ENCODE results near the gene AGAP1.
A peak's percentile ranks its signal among the peaks of the same experiment; 100 is the strongest.

AGAP1 gene

GRCh38 chr2:236175548-236176150, 681.8 kb downstream of the AGAP1 start:
- DNase-seq (ENCODE audit: low spot score) (no peak), ATAC-seq (ENCODE audit: low read depth) (no peak)
- Histone ChIP-seq H3K36me3 (ENCODE audit: low read depth) (no peaks in the 10 kb centered on the region), H3K4me1 (ENCODE audit: insufficient read depth, poor library complexity, severe bottlenecking) (peaks cover 16% of the 10 kb centered on the region), H3K9me3 (ENCODE audit: severe bottlenecking) (no peaks in the 10 kb centered on the region), H3K4me3 (ENCODE audit: severe bottlenecking) (no peak overlapping the region), H3K27me3 (ENCODE audit: insufficient read depth, poor library complexity, severe bottlenecking) (peaks cover 55% of the 10 kb centered on the region), H3K27ac (ENCODE audit: poor library complexity, severe bottlenecking) (no peak overlapping the region)
- no peak for TF ChIP-seq CTCF (IDR thresholded peaks at IDR 0.05; ENCODE audit: poor library complexity, severe bottlenecking)

- Histone ChIP-seq H3K4me3 (ENCODE audit: severe bottlenecking) (no peak overlapping the region), H3K4me1 (ENCODE audit: insufficient read depth, poor library complexity, severe bottlenecking) (peaks cover 18% of the 10 kb centered on the region)
Observed at GRCh38 chr2:236176417-236176816, 682.6 kb downstream of the AGAP1 start.

GRCh38 chr2:236176951-236177350, 683.1 kb downstream of the AGAP1 start:
- no peak for DNase-seq (ENCODE audit: low spot score)
- H3K4me3 ChIP-seq (ENCODE audit: severe bottlenecking): no peak overlapping the region
- H3K27me3 ChIP-seq (ENCODE audit: insufficient read depth, poor library complexity, severe bottlenecking): peaks cover 42% of the 10 kb centered on the region
- no peaks in the 10 kb centered on the region for H3K9me3 ChIP-seq (ENCODE audit: severe bottlenecking)
- H3K27ac ChIP-seq (ENCODE audit: poor library complexity, severe bottlenecking): no peak overlapping the region
- H3K4me1 ChIP-seq (ENCODE audit: insufficient read depth, poor library complexity, severe bottlenecking): peaks cover 18% of the 10 kb centered on the region
- no peak for TF ChIP-seq CTCF (IDR thresholded peaks at IDR 0.05; ENCODE audit: poor library complexity, severe bottlenecking)
- no peak for ATAC-seq (ENCODE audit: low read depth)
- no peaks in the 10 kb centered on the region for H3K36me3 ChIP-seq (ENCODE audit: low read depth)

More at GRCh38 chr2:236176417-236176816, 682.6 kb downstream of the AGAP1 start:
- Histone ChIP-seq H3K36me3 (ENCODE audit: low read depth) (no peaks in the 10 kb centered on the region), H3K27me3 (ENCODE audit: insufficient read depth, poor library complexity, severe bottlenecking) (peaks cover 48% of the 10 kb centered on the region), H3K27ac (ENCODE audit: poor library complexity, severe bottlenecking) (no peak overlapping the region), H3K9me3 (ENCODE audit: severe bottlenecking) (no peaks in the 10 kb centered on the region)
- no peak for DNase-seq (ENCODE audit: low spot score)
- no peak for ATAC-seq (ENCODE audit: low read depth)
- peak; percentile 52 for TF ChIP-seq CTCF (IDR thresholded peaks at IDR 0.05; ENCODE audit: poor library complexity, severe bottlenecking)

- no peaks in the 10 kb centered on the region for H3K9me3 ChIP-seq (ENCODE audit: severe bottlenecking)
- no peak overlapping the region for H3K4me3 ChIP-seq (ENCODE audit: severe bottlenecking)
- peaks cover 36% of the 10 kb centered on the region for H3K27me3 ChIP-seq (ENCODE audit: insufficient read depth, poor library complexity, severe bottlenecking)
- no peak for DNase-seq (ENCODE audit: low spot score)
- H3K36me3 ChIP-seq (ENCODE audit: low read depth): no peaks in the 10 kb centered on the region
- no peak overlapping the region for H3K27ac ChIP-seq (ENCODE audit: poor library complexity, severe bottlenecking)
- no peak for TF ChIP-seq CTCF (IDR thresholded peaks at IDR 0.05; ENCODE audit: poor library complexity, severe bottlenecking)
- no peak for ATAC-seq (ENCODE audit: low read depth)
- H3K4me1 ChIP-seq (ENCODE audit: insufficient read depth, poor library complexity, severe bottlenecking): peaks cover 18% of the 10 kb centered on the region
Observed at GRCh38 chr2:236177604-236177966, 683.7 kb downstream of the AGAP1 start.

All from RWPE2 (cell line).